PC-3 (cell line): ENCODE data around the gene KCNJ3.

ENCODE experiments used
- EZH2 ChIP-seq: fragments of 300-600 bp; sonication (generic); IDR thresholded peaks from one replicate; pipeline ENCODE4 v1.6.1; 2017; ENCODE audit warnings: antibody characterized with exemption, mild to moderate bottlenecking, low read length; ENCODE audit not compliant: unreplicated experiment
- TF ChIP-seq, protein P1 (sequence below): fragments of 300-600 bp; sonication (generic); conservative IDR thresholded peaks from 2 replicates; pipeline ENCODE4 v1.5.1; 2017; ENCODE audit warnings: antibody characterized with exemption, low read depth, mild to moderate bottlenecking, low read length

DNA sequence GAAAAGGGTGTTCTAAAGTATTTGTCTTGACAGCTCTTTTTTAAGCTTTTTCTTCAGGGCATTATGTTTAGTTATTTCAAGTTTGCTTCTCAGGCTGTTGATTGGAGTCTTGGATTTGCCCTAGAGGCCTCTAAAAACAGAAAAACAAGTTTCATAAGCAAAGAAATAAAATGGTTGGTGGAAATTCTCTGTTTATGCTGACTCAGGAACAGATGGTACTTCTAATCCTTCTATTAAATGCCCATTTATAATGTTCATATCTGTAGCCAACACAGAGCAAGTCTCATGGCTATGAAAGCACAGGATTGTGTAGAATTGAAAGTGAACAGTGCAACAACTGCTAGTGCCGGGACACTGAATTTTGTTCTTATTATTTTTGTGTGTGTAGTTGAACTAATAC, 60.4 kb downstream of the KCNJ3 start:
- TF ChIP-seq, protein P1, sequence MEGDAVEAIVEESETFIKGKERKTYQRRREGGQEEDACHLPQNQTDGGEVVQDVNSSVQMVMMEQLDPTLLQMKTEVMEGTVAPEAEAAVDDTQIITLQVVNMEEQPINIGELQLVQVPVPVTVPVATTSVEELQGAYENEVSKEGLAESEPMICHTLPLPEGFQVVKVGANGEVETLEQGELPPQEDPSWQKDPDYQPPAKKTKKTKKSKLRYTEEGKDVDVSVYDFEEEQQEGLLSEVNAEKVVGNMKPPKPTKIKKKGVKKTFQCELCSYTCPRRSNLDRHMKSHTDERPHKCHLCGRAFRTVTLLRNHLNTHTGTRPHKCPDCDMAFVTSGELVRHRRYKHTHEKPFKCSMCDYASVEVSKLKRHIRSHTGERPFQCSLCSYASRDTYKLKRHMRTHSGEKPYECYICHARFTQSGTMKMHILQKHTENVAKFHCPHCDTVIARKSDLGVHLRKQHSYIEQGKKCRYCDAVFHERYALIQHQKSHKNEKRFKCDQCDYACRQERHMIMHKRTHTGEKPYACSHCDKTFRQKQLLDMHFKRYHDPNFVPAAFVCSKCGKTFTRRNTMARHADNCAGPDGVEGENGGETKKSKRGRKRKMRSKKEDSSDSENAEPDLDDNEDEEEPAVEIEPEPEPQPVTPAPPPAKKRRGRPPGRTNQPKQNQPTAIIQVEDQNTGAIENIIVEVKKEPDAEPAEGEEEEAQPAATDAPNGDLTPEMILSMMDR = no peak
- TF ChIP-seq EZH2 = no peak
